Endothelial cell (in vitro differentiated cells): ENCODE measurements around the gene PGM2L1. TPM values are rescaled to one million over a fixed set of nuclear protein-coding genes. Genes with fewer than 3 reads are reported as not detected.

Experiments
- DNase-seq: peaks from one replicate; pipeline ENCODE4 v3.0.0; 2021; ENCODE audit warnings: low spot score
- H3K27ac Mint-ChIP-seq: one replicate; pipeline ENCODE4 v1.8.0; 2021; ENCODE audit warnings: mixed read lengths, inconsistent platforms; ENCODE audit not compliant: unreplicated experiment
- H3K27me3 Mint-ChIP-seq: one replicate; pipeline ENCODE4 v1.8.0; 2021; ENCODE audit warnings: mild to moderate bottlenecking, moderate library complexity, mixed read lengths, inconsistent platforms; ENCODE audit not compliant: unreplicated experiment
- H3K36me3 Mint-ChIP-seq: one replicate; pipeline ENCODE4 v1.8.0; 2021; ENCODE audit warnings: mild to moderate bottlenecking, low read depth, mixed read lengths, inconsistent platforms; ENCODE audit not compliant: unreplicated experiment
- H3K4me1 Mint-ChIP-seq: one replicate; pipeline ENCODE4 v1.8.0; 2021; ENCODE audit warnings: mild to moderate bottlenecking, mixed read lengths, inconsistent platforms; ENCODE audit not compliant: unreplicated experiment
- H3K4me3 Mint-ChIP-seq: one replicate; pipeline ENCODE4 v1.8.0; 2021; ENCODE audit warnings: mild to moderate bottlenecking, mixed read lengths, inconsistent platforms; ENCODE audit not compliant: unreplicated experiment
- H3K9me3 Mint-ChIP-seq: one replicate; pipeline ENCODE4 v1.8.0; 2021; ENCODE audit warnings: mixed read lengths, inconsistent platforms; ENCODE audit not compliant: unreplicated experiment
- total RNA-seq: library from RNA; stranded (reverse); fragmentation: NEBNext Ultra II Directional; extraction: Animal tissue kit (Norgen Biotek cat#: 25700); gene quantifications from one replicate; pipeline ENCODE4 v1.2.1, GENCODE V29; 2021; ENCODE audit not compliant: unreplicated experiment
- TF ChIP-seq, protein P1 (sequence below): fragments of 200-600 bp; sonication (generic); IDR thresholded peaks from one replicate; pipeline ENCODE4 v1.5.0; 2021; ENCODE audit warnings: antibody characterized with exemption; ENCODE audit not compliant: unreplicated experiment

PGM2L1 gene
- total RNA-seq, 1 donor from 2014 or later, result 51.3 TPM

DNA sequence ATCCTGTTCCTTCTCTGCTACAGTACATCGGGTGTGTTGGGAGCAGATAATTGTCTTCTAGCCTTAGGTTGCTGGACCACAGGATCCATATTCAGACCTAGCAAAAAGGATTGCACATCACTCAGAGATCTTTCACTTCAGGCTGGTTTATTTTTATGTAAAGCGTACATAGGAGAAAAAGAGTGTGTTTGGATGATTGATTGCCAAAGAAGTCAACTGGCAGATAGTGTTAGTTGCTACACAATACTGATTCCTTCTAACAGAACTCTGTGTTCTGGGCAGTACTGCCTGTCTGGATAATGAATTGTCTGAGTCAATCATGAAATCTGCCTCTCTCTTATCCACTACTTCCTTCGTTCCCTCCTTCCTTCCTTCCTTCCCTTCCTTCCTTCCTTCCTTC, 31.0 kb upstream of the PGM2L1 start:
- no peaks in the 10 kb centered on the region for H3K4me1 Mint-ChIP-seq
- no peak overlapping the region for H3K4me3 Mint-ChIP-seq
- H3K36me3 Mint-ChIP-seq, result no peaks in the 10 kb centered on the region
- DNase-seq, result no peak
- no peak overlapping the region for H3K27ac Mint-ChIP-seq
- TF ChIP-seq, protein P1, sequence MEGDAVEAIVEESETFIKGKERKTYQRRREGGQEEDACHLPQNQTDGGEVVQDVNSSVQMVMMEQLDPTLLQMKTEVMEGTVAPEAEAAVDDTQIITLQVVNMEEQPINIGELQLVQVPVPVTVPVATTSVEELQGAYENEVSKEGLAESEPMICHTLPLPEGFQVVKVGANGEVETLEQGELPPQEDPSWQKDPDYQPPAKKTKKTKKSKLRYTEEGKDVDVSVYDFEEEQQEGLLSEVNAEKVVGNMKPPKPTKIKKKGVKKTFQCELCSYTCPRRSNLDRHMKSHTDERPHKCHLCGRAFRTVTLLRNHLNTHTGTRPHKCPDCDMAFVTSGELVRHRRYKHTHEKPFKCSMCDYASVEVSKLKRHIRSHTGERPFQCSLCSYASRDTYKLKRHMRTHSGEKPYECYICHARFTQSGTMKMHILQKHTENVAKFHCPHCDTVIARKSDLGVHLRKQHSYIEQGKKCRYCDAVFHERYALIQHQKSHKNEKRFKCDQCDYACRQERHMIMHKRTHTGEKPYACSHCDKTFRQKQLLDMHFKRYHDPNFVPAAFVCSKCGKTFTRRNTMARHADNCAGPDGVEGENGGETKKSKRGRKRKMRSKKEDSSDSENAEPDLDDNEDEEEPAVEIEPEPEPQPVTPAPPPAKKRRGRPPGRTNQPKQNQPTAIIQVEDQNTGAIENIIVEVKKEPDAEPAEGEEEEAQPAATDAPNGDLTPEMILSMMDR, result no peak
- no peaks in the 10 kb centered on the region for H3K9me3 Mint-ChIP-seq
- H3K27me3 Mint-ChIP-seq, result peaks cover under 1% of the 10 kb centered on the region

- no peaks in the 10 kb centered on the region for H3K36me3 Mint-ChIP-seq
- TF ChIP-seq, protein P1, result no peak
Observed at GRCh38 chr11:74427384-74427886, 29.2 kb upstream of the PGM2L1 start.

GRCh38 chr11:74425100-74425499, 26.9 kb upstream of the PGM2L1 start:
- H3K27me3 Mint-ChIP-seq, result peaks cover 1% of the 10 kb centered on the region
- no peak overlapping the region for H3K27ac Mint-ChIP-seq
- TF ChIP-seq, protein P1, result no peak
- no peaks in the 10 kb centered on the region for H3K9me3 Mint-ChIP-seq
- no peak for DNase-seq
- no peaks in the 10 kb centered on the region for H3K4me1 Mint-ChIP-seq
- no peaks in the 10 kb centered on the region for H3K36me3 Mint-ChIP-seq
- no peak overlapping the region for H3K4me3 Mint-ChIP-seq

More at GRCh38 chr11:74427384-74427886, 29.2 kb upstream of the PGM2L1 start:
- no peak for DNase-seq
- H3K27ac Mint-ChIP-seq, result no peak overlapping the region
- H3K27me3 Mint-ChIP-seq, result peaks cover 1% of the 10 kb centered on the region
- H3K4me3 Mint-ChIP-seq, result no peak overlapping the region
- H3K4me1 Mint-ChIP-seq, result no peaks in the 10 kb centered on the region
- no peaks in the 10 kb centered on the region for H3K9me3 Mint-ChIP-seq

- Mint-ChIP-seq H3K27me3 (no peaks in the 10 kb centered on the region), H3K9me3 (no peaks in the 10 kb centered on the region), H3K36me3 (no peaks in the 10 kb centered on the region), H3K4me1 (peaks cover 6% of the 10 kb centered on the region), H3K4me3 (no peak overlapping the region), H3K27ac (no peak overlapping the region)
- TF ChIP-seq, protein P1, result no peak
- no peak for DNase-seq
Observed at GRCh38 chr11:74418509-74418895, 20.3 kb upstream of the PGM2L1 start.

- no peaks in the 10 kb centered on the region for H3K36me3 Mint-ChIP-seq
- no peaks in the 10 kb centered on the region for H3K27me3 Mint-ChIP-seq
- TF ChIP-seq, protein P1, result no peak
- no peaks in the 10 kb centered on the region for H3K9me3 Mint-ChIP-seq
- no peak overlapping the region for H3K27ac Mint-ChIP-seq
- no peak for DNase-seq
- peaks cover 6% of the 10 kb centered on the region for H3K4me1 Mint-ChIP-seq
- no peak overlapping the region for H3K4me3 Mint-ChIP-seq
Observed at GRCh38 chr11:74417860-74418508, 19.8 kb upstream of the PGM2L1 start.
